OCI-LY1 (cell line): Measurements from ENCODE around the gene TGFB2.

Experiments
- H2AFZ ChIP-seq: fragments of 200-600 bp; sonication (generic), shearing (Covaris generic); 2 replicates; pipeline ENCODE4 v1.6.0; 2014; ENCODE audit warnings: antibody characterized with exemption, mild to moderate bottlenecking, low read length
- H3F3A ChIP-seq: fragments of 200-600 bp; sonication (generic), shearing (Covaris generic); 2 replicates; pipeline ENCODE4 v1.6.0; 2014; ENCODE audit warnings: mild to moderate bottlenecking, antibody characterized with exemption, low read length, moderate library complexity; ENCODE audit not compliant: insufficient read depth
- H3K27ac ChIP-seq: fragments of 200-600 bp; sonication (generic); 2 replicates; pipeline ENCODE4 v1.5.1; 2014; ENCODE audit warnings: low read length, mixed run types, mild to moderate bottlenecking, low read depth; ENCODE audit not compliant: poor library complexity, severe bottlenecking
- H3K27me3 ChIP-seq: fragments of 200-600 bp; sonication (generic); 2 replicates; pipeline ENCODE4 v1.6.0; 2014; ENCODE audit warnings: antibody characterized with exemption, mild to moderate bottlenecking, low read length, moderate library complexity; ENCODE audit not compliant: insufficient read depth
- H3K36me3 ChIP-seq: fragments of 200-600 bp; sonication (generic); 2 replicates; pipeline ENCODE4 v1.6.1; 2014; ENCODE audit warnings: mild to moderate bottlenecking, antibody characterized with exemption, low read length, moderate library complexity, mixed read lengths; ENCODE audit not compliant: insufficient read depth
- H3K4me1 ChIP-seq: fragments of 200-600 bp; sonication (generic); 2 replicates; pipeline ENCODE4 v1.5.1; 2014; ENCODE audit warnings: mild to moderate bottlenecking, low read length, moderate library complexity; ENCODE audit not compliant: insufficient read depth, severe bottlenecking
- H3K4me2 ChIP-seq: fragments of 200-600 bp; sonication (generic), shearing (Covaris generic); 2 replicates; pipeline ENCODE4 v1.6.1; 2014; ENCODE audit warnings: low read length
- H3K4me3 ChIP-seq: fragments of 200-600 bp; sonication (generic); 2 replicates; pipeline ENCODE4 v1.5.1; 2014; ENCODE audit warnings: low read length, low read depth, mild to moderate bottlenecking, mixed read lengths; ENCODE audit not compliant: poor library complexity, severe bottlenecking
- H3K79me2 ChIP-seq: fragments of 200-600 bp; shearing (Covaris generic); 2 replicates; pipeline ENCODE4 v1.6.1; 2016; ENCODE audit warnings: mixed run types, low read length, mixed read lengths; ENCODE audit not compliant: insufficient read depth
- H3K9ac ChIP-seq: fragments of 200-600 bp; sonication (generic), shearing (Covaris generic); 2 replicates; pipeline ENCODE4 v1.6.1; 2014; ENCODE audit warnings: mild to moderate bottlenecking, low read length, mixed read lengths
- H3K9me2 ChIP-seq: fragments of 200-600 bp; sonication (generic), shearing (Covaris generic); 2 replicates; pipeline ENCODE4 v1.6.1; 2014; ENCODE audit warnings: low read depth, mild to moderate bottlenecking, low read length, mixed read lengths
- H3K9me3 ChIP-seq: fragments of 200-600 bp; shearing (Covaris generic); 2 replicates; pipeline ENCODE4 v1.6.1; 2014; ENCODE audit warnings: low read length, mixed read lengths
- H4K20me1 ChIP-seq: fragments of 200-600 bp; sonication (generic), shearing (Covaris generic); 2 replicates; pipeline ENCODE4 v1.6.0; 2016; ENCODE audit warnings: mild to moderate bottlenecking, low read length; ENCODE audit not compliant: insufficient read depth
- EZH2 ChIP-seq: fragments of 200-600 bp; sonication (generic), shearing (Covaris generic); IDR thresholded peaks from 2 replicates; pipeline ENCODE4 v1.8.0; 2017; ENCODE audit warnings: borderline replicate concordance, mixed run types, mild to moderate bottlenecking, antibody characterized with exemption, low read length, moderate library complexity, mixed read lengths
- TF ChIP-seq, protein P1 (sequence below): fragments of 200-600 bp; sonication (generic), shearing (Covaris generic); IDR thresholded peaks from 2 replicates; pipeline ENCODE4 v1.5.1; 2017; ENCODE audit warnings: mild to moderate bottlenecking, antibody characterized with exemption, low read length, moderate library complexity, mixed read lengths

TGFB2 gene

DNA sequence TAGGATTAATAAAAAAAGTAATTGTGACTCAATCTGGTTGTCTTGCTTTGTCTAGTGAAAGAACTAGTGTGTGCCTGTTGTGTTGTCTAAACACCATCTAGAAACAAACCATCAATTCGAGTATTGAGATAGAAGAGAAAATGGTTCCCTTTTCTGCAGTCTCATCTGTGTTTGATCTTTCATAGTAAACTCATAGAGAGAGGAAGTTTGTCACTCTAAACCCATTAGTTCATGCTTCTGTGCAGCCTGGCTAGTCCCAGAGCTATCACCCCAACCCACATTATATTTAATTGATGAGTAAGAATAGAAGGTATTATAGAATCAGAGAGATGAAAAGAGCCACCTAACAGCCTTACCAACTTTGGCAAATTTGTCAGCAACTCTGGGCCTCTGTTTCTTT, 99.5 kb downstream of the TGFB2 start:
- Histone ChIP-seq H3K79me2 (no peaks in the 10 kb centered on the region), H3K4me3 (no peak overlapping the region), H3K27ac (no peak overlapping the region), H3K9ac (no peak overlapping the region), H3K4me1 (no peaks in the 10 kb centered on the region), H3F3A (no peaks in the 10 kb centered on the region; the same call in 1 of the 2 replicates), H3K9me2 (no peaks in the 10 kb centered on the region), H3K4me2 (no peak overlapping the region), H3K36me3 (no peaks in the 10 kb centered on the region), H2AFZ (no peak overlapping the region), H3K27me3 (no peaks in the 10 kb centered on the region), H3K9me3 (no peaks in the 10 kb centered on the region), H4K20me1 (no peaks in the 10 kb centered on the region)
- TF ChIP-seq EZH2: no peak
- TF ChIP-seq, protein P1, sequence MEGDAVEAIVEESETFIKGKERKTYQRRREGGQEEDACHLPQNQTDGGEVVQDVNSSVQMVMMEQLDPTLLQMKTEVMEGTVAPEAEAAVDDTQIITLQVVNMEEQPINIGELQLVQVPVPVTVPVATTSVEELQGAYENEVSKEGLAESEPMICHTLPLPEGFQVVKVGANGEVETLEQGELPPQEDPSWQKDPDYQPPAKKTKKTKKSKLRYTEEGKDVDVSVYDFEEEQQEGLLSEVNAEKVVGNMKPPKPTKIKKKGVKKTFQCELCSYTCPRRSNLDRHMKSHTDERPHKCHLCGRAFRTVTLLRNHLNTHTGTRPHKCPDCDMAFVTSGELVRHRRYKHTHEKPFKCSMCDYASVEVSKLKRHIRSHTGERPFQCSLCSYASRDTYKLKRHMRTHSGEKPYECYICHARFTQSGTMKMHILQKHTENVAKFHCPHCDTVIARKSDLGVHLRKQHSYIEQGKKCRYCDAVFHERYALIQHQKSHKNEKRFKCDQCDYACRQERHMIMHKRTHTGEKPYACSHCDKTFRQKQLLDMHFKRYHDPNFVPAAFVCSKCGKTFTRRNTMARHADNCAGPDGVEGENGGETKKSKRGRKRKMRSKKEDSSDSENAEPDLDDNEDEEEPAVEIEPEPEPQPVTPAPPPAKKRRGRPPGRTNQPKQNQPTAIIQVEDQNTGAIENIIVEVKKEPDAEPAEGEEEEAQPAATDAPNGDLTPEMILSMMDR: no peak

DNA sequence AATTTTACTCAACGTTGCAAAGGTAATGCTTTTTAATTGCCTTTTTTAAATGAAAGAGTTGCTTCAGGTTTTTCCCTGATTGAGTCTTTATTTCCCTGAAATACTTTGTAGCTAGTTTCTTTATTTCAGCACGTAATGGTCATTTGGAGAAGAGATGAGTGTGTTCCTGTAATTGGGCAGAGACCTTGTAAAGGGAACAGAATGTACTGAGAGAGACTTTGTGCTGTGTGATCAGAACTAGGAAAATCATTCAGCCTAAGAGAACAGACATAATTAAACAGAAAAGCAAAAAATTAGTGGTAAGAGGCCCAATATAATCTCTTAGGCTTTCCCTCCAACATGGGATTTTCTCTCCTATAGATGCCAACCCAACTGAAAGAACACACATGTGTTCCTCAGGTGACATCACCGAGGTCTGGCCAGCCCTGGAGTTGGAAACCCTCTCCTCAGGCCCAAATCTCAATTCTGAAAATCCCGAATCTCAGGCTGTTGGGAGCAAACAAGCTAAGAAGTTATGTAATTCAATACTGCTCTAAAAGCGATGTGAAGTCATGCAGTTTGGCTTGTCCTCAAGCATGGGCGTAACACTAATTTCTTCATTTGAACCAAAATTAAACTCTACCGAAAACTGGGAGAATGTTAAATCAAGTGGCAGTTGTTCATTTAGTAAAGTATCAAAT, 102.0 kb downstream of the TGFB2 start:
- no peaks in the 10 kb centered on the region for H3K9me3 ChIP-seq
- no peak overlapping the region for H3K27ac ChIP-seq
- H3K9me2 ChIP-seq: no peaks in the 10 kb centered on the region
- no peaks in the 10 kb centered on the region for H3K79me2 ChIP-seq
- H2AFZ ChIP-seq: no peak overlapping the region
- H4K20me1 ChIP-seq: no peaks in the 10 kb centered on the region
- TF ChIP-seq, protein P1: no peak
- no peak for TF ChIP-seq EZH2
- H3K4me3 ChIP-seq: no peak overlapping the region
- H3K27me3 ChIP-seq: no peaks in the 10 kb centered on the region
- no peaks in the 10 kb centered on the region for H3K36me3 ChIP-seq
- H3K9ac ChIP-seq: no peak overlapping the region
- no peaks in the 10 kb centered on the region for H3F3A ChIP-seq
- H3K4me1 ChIP-seq: no peaks in the 10 kb centered on the region
- H3K4me2 ChIP-seq: no peak overlapping the region

DNA sequence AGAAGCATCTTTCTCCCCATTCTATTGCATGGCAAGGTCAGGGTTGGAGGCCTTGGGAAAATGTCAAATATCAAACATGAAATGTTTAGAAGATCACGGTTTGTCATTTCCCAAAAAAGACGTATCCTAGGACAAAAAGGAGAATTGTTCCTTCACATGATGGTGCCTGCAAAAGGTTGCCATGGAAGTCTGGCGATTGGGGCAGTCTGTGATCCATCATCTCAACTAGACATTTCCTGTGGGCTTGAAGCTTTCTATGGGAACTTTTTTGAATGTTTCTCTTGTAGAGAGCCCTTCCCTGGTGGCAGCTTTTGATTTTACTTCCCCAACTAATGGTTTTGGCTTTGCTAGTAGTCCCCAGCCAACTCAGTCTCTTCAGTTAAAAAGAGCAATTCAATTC, 106.3 kb downstream of the TGFB2 start:
- Histone ChIP-seq H3K4me3 (no peak overlapping the region), H3K4me2 (no peak overlapping the region), H2AFZ (no peak overlapping the region), H3K36me3 (no peaks in the 10 kb centered on the region), H3K9me2 (no peaks in the 10 kb centered on the region), H3K79me2 (no peaks in the 10 kb centered on the region), H3K27ac (no peak overlapping the region), H3K9ac (no peak overlapping the region), H4K20me1 (no peaks in the 10 kb centered on the region), H3F3A (no peaks in the 10 kb centered on the region), H3K4me1 (no peaks in the 10 kb centered on the region), H3K9me3 (no peaks in the 10 kb centered on the region), H3K27me3 (no peaks in the 10 kb centered on the region)
- TF ChIP-seq EZH2: no peak
- TF ChIP-seq, protein P1: no peak
